Testis (tissue), 2 donors: Measurements from ENCODE around the gene PASD1.
"Not testable (repeated sequence)": the region's sequence is repeated elsewhere in the genome, so short reads cannot be mapped to it uniquely, and the experiment has no call there.

Experiments used
- POLR2A ChIP-seq: fragments of 450-650 bp; IDR thresholded peaks from one replicate; pipeline ENCODE4 v1.6.1; 2017; ENCODE audit warnings: antibody characterized with exemption, mild to moderate bottlenecking, moderate library complexity
- TF ChIP-seq, protein P1 (sequence below), 3 experiments: fragments of 450-650 bp in 2 of 3; fragments of 200-600 bp in 1 of 3; sonication (generic) in 1 of 3; IDR thresholded peaks; one replicate each; pipeline ENCODE4 v1.5.1; 2016 to 2019; ENCODE audit warnings: antibody characterized with exemption in 3 of 3, mild to moderate bottlenecking in 2 of 3, moderate library complexity in 1 of 3

DNA sequence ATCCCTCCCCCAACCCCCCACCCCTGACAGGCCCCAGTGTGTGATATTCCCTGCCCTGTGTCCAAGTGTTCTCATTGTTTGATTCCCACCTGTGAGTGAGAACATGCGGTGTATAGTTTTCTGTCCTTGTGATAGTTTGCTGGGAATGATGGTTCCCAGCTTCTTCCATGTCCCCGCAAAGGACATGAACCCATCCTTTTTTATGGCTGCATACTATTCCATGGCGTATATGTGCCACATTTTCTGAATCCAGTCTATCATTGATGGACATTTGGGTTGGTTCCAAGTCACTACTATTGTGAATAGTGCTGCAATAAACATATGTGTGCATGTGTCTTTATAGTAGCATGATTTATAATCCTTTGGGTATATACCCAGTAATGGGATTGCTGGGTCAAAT, 29.9 kb downstream of the PASD1 start:
- TF ChIP-seq, protein P1, sequence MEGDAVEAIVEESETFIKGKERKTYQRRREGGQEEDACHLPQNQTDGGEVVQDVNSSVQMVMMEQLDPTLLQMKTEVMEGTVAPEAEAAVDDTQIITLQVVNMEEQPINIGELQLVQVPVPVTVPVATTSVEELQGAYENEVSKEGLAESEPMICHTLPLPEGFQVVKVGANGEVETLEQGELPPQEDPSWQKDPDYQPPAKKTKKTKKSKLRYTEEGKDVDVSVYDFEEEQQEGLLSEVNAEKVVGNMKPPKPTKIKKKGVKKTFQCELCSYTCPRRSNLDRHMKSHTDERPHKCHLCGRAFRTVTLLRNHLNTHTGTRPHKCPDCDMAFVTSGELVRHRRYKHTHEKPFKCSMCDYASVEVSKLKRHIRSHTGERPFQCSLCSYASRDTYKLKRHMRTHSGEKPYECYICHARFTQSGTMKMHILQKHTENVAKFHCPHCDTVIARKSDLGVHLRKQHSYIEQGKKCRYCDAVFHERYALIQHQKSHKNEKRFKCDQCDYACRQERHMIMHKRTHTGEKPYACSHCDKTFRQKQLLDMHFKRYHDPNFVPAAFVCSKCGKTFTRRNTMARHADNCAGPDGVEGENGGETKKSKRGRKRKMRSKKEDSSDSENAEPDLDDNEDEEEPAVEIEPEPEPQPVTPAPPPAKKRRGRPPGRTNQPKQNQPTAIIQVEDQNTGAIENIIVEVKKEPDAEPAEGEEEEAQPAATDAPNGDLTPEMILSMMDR (IDR thresholded peaks at IDR 0.05): not testable (repeated sequence)
- not testable (repeated sequence) for TF ChIP-seq POLR2A
